GM12878 (cell line): ENCODE measurements around the gene C3orf20. TPM values are rescaled to one million over a fixed set of nuclear protein-coding genes. Genes with fewer than 3 reads are reported as not detected.
A peak's percentile ranks its signal among the peaks of the same experiment; 100 is the strongest.

Experiments used
- BMI1 ChIP-seq: fragments of 450-650 bp; IDR thresholded peaks from 2 replicates; pipeline ENCODE4 v1.6.1; 2016; ENCODE audit warnings: mild to moderate bottlenecking, moderate library complexity, borderline replicate concordance
- CBX5 ChIP-seq: sonication (generic); IDR thresholded peaks from 2 replicates; pipeline ENCODE4 v1.6.1; 2016; ENCODE audit warnings: low read depth, moderate library complexity, mild to moderate bottlenecking, inconsistent platforms
- CHD1 ChIP-seq: IDR thresholded peaks from 2 replicates; pipeline ENCODE4 v1.6.1; 2012; ENCODE audit warnings: low read depth, low read length, improper control_type of control experiment
- EED ChIP-seq: sonication (generic); IDR thresholded peaks from 2 replicates; pipeline ENCODE4 v1.6.1; 2016; ENCODE audit warnings: antibody characterized with exemption, low read depth
- EP300 ChIP-seq, 2 experiments: fragments of 150-350 bp in 1 of 2; IDR thresholded peaks; 2 replicates each; pipeline ENCODE4 v1.6.1; 2011 to 2012; ENCODE audit warnings: low read depth in 2 of 2, low read length in 2 of 2, borderline replicate concordance in 1 of 2, improper control_type of control experiment in 1 of 2, inconsistent platforms in 1 of 2; ENCODE audit not compliant: control insufficient read depth in 1 of 2
- ESRRA ChIP-seq: IDR thresholded peaks from 2 replicates; pipeline ENCODE4 v1.6.1; 2012; ENCODE audit warnings: mild to moderate bottlenecking, low read length, improper control_type of control experiment
- GATAD2B ChIP-seq: fragments of 450-650 bp; conservative IDR thresholded peaks from 2 replicates; pipeline ENCODE4 v1.6.1; 2017; ENCODE audit warnings: low read depth, mild to moderate bottlenecking, moderate library complexity
- HDAC2 ChIP-seq: fragments of 200-600 bp; sonication (generic); IDR thresholded peaks from 2 replicates; pipeline ENCODE4 v1.6.1; 2017
- KLF5 ChIP-seq: fragments of 450-650 bp; IDR thresholded peaks from 2 replicates; pipeline ENCODE4 v1.6.1; 2014; ENCODE audit warnings: mild to moderate bottlenecking; ENCODE audit not compliant: partially characterized antibody
- MEF2B ChIP-seq: fragments of 450-650 bp; IDR thresholded peaks from 2 replicates; pipeline ENCODE4 v1.6.1; 2018; ENCODE audit warnings: mild to moderate bottlenecking, moderate library complexity; ENCODE audit not compliant: partially characterized antibody, poor library complexity, severe bottlenecking
- MTA2 ChIP-seq: fragments of 450-650 bp; IDR thresholded peaks from 2 replicates; pipeline ENCODE4 v1.6.1; 2016; ENCODE audit warnings: low read depth, mild to moderate bottlenecking, moderate library complexity
- MXI1 ChIP-seq: fragments of 150-350 bp; IDR thresholded peaks from 2 replicates; pipeline ENCODE4 v1.6.1; 2011; ENCODE audit warnings: low read depth, mild to moderate bottlenecking, inconsistent platforms, low read length, improper control_type of control experiment
- NR2F1 ChIP-seq: fragments of 450-650 bp; conservative IDR thresholded peaks from 2 replicates; pipeline ENCODE4 v1.6.1; 2017; ENCODE audit warnings: mild to moderate bottlenecking
- NRF1 ChIP-seq: conservative IDR thresholded peaks from 2 replicates; pipeline ENCODE4 v1.6.1; 2011; ENCODE audit warnings: mild to moderate bottlenecking, low read depth, low read length, improper control_type of control experiment
- PML ChIP-seq: IDR thresholded peaks from 2 replicates; pipeline ENCODE4 v1.6.1; 2012; ENCODE audit warnings: low read length, inconsistent platforms
- RCOR1 ChIP-seq: conservative IDR thresholded peaks from 2 replicates; pipeline ENCODE4 v1.6.1; 2012; ENCODE audit warnings: low read depth, low read length, improper control_type of control experiment
- SREBF1 ChIP-seq: IDR thresholded peaks from 2 replicates; pipeline ENCODE4 v1.6.1; 2012; ENCODE audit warnings: mild to moderate bottlenecking, low read length
- STAT1 ChIP-seq: fragments of 450-650 bp; conservative IDR thresholded peaks from 2 replicates; pipeline ENCODE4 v1.6.1; 2014; ENCODE audit warnings: antibody characterized with exemption, mild to moderate bottlenecking
- USF1 ChIP-seq: IDR thresholded peaks from 2 replicates; pipeline ENCODE4 v1.6.1; 2011; ENCODE audit warnings: borderline replicate concordance, low read depth, mild to moderate bottlenecking, moderate library complexity, mixed read lengths, low read length; ENCODE audit not compliant: insufficient read depth; ENCODE audit errors: extremely low read length
- ZBED1 ChIP-seq: IDR thresholded peaks from 2 replicates; pipeline ENCODE4 v1.6.1; 2016; ENCODE audit warnings: borderline replicate concordance
- ZBTB40 ChIP-seq: fragments of 450-650 bp; IDR thresholded peaks from 2 replicates; pipeline ENCODE4 v1.6.1; 2016; ENCODE audit warnings: mild to moderate bottlenecking, moderate library complexity, borderline replicate concordance
- polyA plus RNA-seq, 11 experiments: library from polyadenylated mRNA; depleted of rRNA in 4 of 11; unstranded in 6 of 11; stranded (reverse) in 5 of 11; fragments of >200 nt; fragmentation: Nextera tagmentation in 4 of 11; fragmentation: Illumina TruSeq in 1 of 11; extraction: Ambion mirVana in 4 of 11; extraction: Trizol in 1 of 11; gene quantifications; 1 replicate in 1 of 11; 2 replicates in 10 of 11; pipeline versions ENCODE4 v1.2.1 to v1.2.3, GENCODE V29; 2011 to 2016; ENCODE audit warnings: inconsistent platforms in 2 of 11, missing spikeins in 2 of 11, low read depth in 1 of 11
- total RNA-seq, 4 experiments: library from RNA; depleted of rRNA in 3 of 4; stranded (reverse); fragments of >200 nt in 3 of 4; fragmentation: Illumina TruSeq in 1 of 4; extraction: Trizol in 1 of 4; gene quantifications; 2 replicates each; pipeline versions ENCODE4 v1.2.1 to v1.2.3, GENCODE V29; 2013 to 2021
- TF ChIP-seq, protein P1 (sequence below): fragments of 450-650 bp; IDR thresholded peaks from 2 replicates; pipeline ENCODE4 v1.6.1; 2014; ENCODE audit warnings: mild to moderate bottlenecking
- TF ChIP-seq, protein P2 (sequence below): fragments of 450-650 bp; formaldehyde crosslinking; IDR thresholded peaks from 2 replicates; pipeline ENCODE4 v1.5.0; 2022; ENCODE audit warnings: mild to moderate bottlenecking, missing genetic modification characterization

Gene C3orf20
- total and polyA plus RNA-seq, 10 of the 15 experiments (the other 5 are each of a cell fraction or from before 2014, with no cell fraction given) = 0.05 to 2.9 (median 1.0) TPM

- TF ChIP-seq ZBTB40 (no peak), RCOR1 (no peak), MTA2 (peak; percentile 49; the same call in 1 of the 2 replicates), USF1 (no peak), PML (peak; percentile 29; the same call in 1 of the 2 replicates), ZBED1 (no peak; the same call in 1 of the 2 replicates), MXI1 (no peak), CBX5 (no peak), SREBF1 (no peak), HDAC2 (no peak), NR2F1 (no peak), GATAD2B (no peak), CHD1 (no peak), EP300 (IDR thresholded peaks at IDR 0.05; ENCODE audit: borderline replicate concordance in 1 of 2, control insufficient read depth in 1 of 2, low read depth in 2 of 2, low read length in 2 of 2) (peak; percentile 11 to 57; a peak in 1 of 4 replicates), KLF5 (no peak), NRF1 (no peak), EED (peak; percentile 19; the same call in 1 of the 2 replicates), BMI1 (no peak), MEF2B (peak; percentile 14), ESRRA (no peak), STAT1 (no peak)
- TF ChIP-seq, protein P1, sequence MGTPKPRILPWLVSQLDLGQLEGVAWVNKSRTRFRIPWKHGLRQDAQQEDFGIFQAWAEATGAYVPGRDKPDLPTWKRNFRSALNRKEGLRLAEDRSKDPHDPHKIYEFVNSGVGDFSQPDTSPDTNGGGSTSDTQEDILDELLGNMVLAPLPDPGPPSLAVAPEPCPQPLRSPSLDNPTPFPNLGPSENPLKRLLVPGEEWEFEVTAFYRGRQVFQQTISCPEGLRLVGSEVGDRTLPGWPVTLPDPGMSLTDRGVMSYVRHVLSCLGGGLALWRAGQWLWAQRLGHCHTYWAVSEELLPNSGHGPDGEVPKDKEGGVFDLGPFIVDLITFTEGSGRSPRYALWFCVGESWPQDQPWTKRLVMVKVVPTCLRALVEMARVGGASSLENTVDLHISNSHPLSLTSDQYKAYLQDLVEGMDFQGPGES = no peak
- TF ChIP-seq, protein P2, sequence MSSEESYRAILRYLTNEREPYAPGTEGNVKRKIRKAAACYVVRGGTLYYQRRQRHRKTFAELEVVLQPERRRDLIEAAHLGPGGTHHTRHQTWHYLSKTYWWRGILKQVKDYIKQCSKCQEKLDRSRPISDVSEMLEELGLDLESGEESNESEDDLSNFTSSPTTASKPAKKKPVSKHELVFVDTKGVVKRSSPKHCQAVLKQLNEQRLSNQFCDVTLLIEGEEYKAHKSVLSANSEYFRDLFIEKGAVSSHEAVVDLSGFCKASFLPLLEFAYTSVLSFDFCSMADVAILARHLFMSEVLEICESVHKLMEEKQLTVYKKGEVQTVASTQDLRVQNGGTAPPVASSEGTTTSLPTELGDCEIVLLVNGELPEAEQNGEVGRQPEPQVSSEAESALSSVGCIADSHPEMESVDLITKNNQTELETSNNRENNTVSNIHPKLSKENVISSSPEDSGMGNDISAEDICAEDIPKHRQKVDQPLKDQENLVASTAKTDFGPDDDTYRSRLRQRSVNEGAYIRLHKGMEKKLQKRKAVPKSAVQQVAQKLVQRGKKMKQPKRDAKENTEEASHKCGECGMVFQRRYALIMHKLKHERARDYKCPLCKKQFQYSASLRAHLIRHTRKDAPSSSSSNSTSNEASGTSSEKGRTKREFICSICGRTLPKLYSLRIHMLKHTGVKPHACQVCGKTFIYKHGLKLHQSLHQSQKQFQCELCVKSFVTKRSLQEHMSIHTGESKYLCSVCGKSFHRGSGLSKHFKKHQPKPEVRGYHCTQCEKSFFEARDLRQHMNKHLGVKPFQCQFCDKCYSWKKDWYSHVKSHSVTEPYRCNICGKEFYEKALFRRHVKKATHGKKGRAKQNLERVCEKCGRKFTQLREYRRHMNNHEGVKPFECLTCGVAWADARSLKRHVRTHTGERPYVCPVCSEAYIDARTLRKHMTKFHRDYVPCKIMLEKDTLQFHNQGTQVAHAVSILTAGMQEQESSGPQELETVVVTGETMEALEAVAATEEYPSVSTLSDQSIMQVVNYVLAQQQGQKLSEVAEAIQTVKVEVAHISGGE = no peak
These were observed 13.6 kb downstream of the C3orf20 start (continued) for GRCh38 chr3:14688525-14688924.
